Effector memory CD8-positive, alpha-beta T cell (primary cell): Measurements from ENCODE around the gene OR10V1.

ENCODE experiments used
- ATAC-seq: fragments of 150-1000 bp; cut with Tn5 transposase; replicated peaks from 2 replicates; pipeline ENCODE4 v1.10.0; 2021; ENCODE audit warnings: mild to moderate bottlenecking, moderate library complexity
- DNase-seq, 3 experiments: peaks; one replicate each; pipeline ENCODE4 v3.0.0; 2021
- H3K27ac Mint-ChIP-seq, 2 donors: one replicate each; pipeline ENCODE4 v1.8.0; 2022; ENCODE audit warnings: mild to moderate bottlenecking in 2 of 2, mixed read lengths in 2 of 2, moderate library complexity in 2 of 2
- H3K27me3 Mint-ChIP-seq, 2 donors: one replicate each; pipeline ENCODE4 v1.8.0; 2022; ENCODE audit warnings: mixed read lengths in 2 of 2
- H3K36me3 Mint-ChIP-seq: one replicate; pipeline ENCODE4 v1.8.0; 2022; ENCODE audit warnings: mild to moderate bottlenecking, moderate library complexity, mixed read lengths; ENCODE audit not compliant: insufficient read depth
- H3K4me1 Mint-ChIP-seq, 2 donors: one replicate each; pipeline ENCODE4 v1.8.0; 2022; ENCODE audit warnings: low read depth in 2 of 2, mixed read lengths in 2 of 2
- H3K4me3 Mint-ChIP-seq, 2 donors: one replicate each; pipeline ENCODE4 v1.8.0; 2022; ENCODE audit warnings: mild to moderate bottlenecking in 2 of 2, mixed read lengths in 2 of 2, moderate library complexity in 2 of 2
- H3K9me3 Mint-ChIP-seq, 2 donors: one replicate each; pipeline ENCODE4 v1.8.0; 2022; ENCODE audit warnings: mixed read lengths in 2 of 2

The OR10V1 gene

DNA sequence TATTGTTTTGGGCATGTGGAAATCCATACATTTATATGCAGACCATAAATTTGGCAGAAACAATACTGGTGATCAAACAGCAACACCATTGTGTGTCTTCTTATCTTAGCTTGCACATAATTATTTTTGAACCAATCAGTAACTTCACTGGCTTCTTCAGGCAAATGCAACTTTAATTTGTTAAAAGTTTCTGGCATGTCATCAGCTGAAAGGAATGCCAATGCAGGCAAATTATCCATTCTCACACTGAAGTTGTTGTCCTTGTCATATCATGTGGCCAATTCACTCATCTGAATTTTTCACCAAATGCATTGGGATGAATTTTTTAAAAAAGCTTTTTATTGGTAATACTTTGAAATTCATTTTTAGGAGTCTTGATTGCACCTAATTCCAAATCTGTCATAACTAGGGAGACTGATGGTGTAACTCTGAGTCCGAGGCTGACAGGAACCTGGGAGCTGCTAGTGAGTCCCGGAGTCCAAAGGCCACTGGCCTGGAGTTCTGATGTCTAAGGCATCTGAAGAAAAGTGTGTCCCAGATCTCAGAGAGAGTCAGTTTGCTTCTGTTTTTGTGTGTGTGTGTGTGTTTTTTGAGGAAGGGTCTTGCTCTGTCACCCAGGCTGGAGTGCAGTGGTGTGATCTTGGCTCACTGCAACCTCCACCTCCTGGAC, 17.4 kb upstream of the OR10V1 start:
- Mint-ChIP-seq H3K9me3 (no peaks in the 10 kb centered on the region), H3K4me1 (peaks cover 7 to 11% of the 10 kb centered on the region in 2 donors), H3K27me3 (no peaks in the 10 kb centered on the region), H3K4me3 (no peak overlapping the region), H3K27ac (no peak overlapping the region), H3K36me3 (peaks cover 3% of the 10 kb centered on the region)
- DNase-seq, result no peak
- no peak for ATAC-seq

DNA sequence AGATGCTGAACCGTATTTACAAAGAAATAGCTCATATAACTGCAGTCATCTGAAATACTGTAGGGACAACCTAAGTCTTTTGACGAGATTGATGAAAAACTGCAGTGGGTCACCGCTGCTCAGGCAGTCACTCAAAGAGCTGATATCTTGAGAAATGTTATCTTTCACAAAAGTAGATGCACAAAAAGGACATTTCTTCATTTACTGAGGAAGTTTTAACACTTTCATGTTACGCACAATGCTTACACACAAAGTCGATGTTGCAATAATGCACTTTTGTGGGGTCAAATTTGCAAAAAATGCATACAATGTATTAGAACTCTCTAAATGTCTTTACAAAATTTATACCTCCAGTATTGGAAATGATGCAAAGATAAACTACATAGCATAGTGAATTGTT, 16.2 kb upstream of the OR10V1 start:
- Mint-ChIP-seq H3K27ac (no peak overlapping the region), H3K27me3 (no peaks in the 10 kb centered on the region), H3K4me1 (peaks cover 7 to 11% of the 10 kb centered on the region in 2 donors), H3K4me3 (no peak overlapping the region), H3K9me3 (no peaks in the 10 kb centered on the region), H3K36me3 (no peaks in the 10 kb centered on the region)
- ATAC-seq (no peak), DNase-seq (no peak)

DNA sequence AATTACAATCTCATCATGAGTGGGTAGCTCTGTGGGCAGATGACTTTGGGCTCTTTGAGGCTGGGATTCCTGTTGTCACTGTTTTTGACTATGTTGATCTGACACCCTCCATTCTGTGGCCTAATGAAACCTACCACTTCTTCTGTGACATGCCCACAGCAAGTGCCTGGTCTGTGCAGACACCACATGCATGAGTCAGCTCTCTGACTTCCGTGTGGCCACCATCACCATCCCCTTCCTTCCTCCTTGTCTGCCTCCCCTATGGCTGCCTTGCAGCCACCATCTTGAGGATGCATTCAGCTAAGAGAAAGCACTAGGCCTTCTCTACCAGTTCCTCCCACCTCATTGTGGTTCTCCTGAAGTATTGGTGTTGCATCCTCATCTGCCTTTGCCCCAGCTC, 15.3 kb upstream of the OR10V1 start:
- no peaks in the 10 kb centered on the region for H3K36me3 Mint-ChIP-seq
- no peaks in the 10 kb centered on the region for H3K9me3 Mint-ChIP-seq
- H3K4me1 Mint-ChIP-seq, result peaks cover 7 to 11% of the 10 kb centered on the region in 2 donors
- H3K4me3 Mint-ChIP-seq, result no peak overlapping the region
- H3K27ac Mint-ChIP-seq, result peak overlapping the region; percentile 4 to 84
- H3K27me3 Mint-ChIP-seq, result peaks cover 0 to under 1% of the 10 kb centered on the region in 2 donors
- DNase-seq, result peak; percentile 3 to 13 (median 12)
- ATAC-seq, result peak; percentile 95

DNA sequence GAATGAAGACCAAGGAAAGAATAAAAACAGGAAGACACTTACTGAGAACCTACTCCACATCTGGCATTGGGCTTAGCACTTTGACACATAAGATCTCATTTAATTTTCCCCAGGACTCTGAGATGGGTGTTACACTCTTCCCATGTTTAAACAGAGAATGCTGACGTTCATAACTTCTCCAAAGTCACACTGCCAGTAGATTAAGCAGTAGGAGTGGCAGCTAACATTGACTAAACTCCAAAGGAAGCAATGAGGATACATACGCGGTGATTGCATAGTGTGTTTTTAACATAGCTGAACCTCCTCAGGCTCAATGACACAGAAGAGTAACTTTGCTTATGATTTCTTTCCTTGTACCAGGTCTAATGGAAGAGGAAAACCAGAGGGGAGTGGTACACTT, 14.5 kb upstream of the OR10V1 start:
- Mint-ChIP-seq H3K36me3 (no peaks in the 10 kb centered on the region), H3K9me3 (no peaks in the 10 kb centered on the region), H3K4me3 (no peak overlapping the region), H3K4me1 (peaks cover 7 to 11% of the 10 kb centered on the region in 2 donors), H3K27ac (peak overlapping the region in 1 of 2 donors; percentile 84), H3K27me3 (peaks cover under 1 to 7% of the 10 kb centered on the region in 2 donors)
- ATAC-seq (no peak), DNase-seq (no peak)

DNA sequence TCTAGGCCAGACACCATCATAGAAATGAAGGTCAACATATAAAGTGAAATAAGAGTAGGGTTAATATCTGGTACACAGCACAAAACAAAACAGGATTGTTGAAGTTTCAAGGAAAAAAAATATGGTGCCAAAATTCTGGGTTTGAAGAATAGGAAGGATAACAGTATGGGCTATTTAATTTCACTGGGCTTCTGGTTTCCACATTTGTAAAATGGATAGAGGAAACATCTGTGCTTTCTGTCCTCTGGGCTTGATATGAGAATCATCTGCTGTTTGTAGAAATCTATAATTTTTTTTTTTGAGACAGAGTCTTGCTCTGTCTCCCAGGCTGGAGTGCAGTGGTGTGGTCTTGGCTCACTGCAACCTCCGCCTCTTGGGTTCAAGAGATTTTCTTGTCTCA, 13.8 kb upstream of the OR10V1 start:
- Mint-ChIP-seq H3K4me1 (peaks cover 7 to 11% of the 10 kb centered on the region in 2 donors), H3K27ac (no peak overlapping the region), H3K27me3 (peaks cover 7 to 8% of the 10 kb centered on the region in 2 donors), H3K4me3 (no peak overlapping the region), H3K9me3 (no peaks in the 10 kb centered on the region), H3K36me3 (no peaks in the 10 kb centered on the region)
- no peak for DNase-seq
- ATAC-seq, result no peak

DNA sequence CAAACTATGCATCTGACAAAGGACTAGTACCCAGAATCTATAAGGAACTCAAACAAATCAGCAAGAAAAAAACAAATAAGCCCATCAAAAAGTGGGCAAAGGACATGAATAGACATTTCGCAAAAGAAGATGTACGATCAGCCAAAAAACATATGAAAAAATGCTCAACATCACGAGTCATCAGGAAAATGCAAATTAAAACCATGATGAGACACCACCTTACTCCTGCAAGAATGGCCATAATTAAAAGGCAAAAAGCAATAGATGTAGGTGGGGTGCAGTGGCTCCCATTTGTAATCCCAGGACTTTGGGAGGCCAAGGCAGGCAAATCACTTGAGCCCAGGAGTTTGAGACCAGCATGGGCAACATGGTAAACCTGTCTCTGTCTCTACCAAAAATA, 10.4 kb upstream of the OR10V1 start:
- Mint-ChIP-seq H3K4me1 (peaks cover 5 to 10% of the 10 kb centered on the region in 2 donors), H3K36me3 (no peaks in the 10 kb centered on the region), H3K9me3 (no peaks in the 10 kb centered on the region), H3K4me3 (no peak overlapping the region), H3K27ac (no peak overlapping the region), H3K27me3 (peaks cover 15 to 29% of the 10 kb centered on the region in 2 donors)
- ATAC-seq (no peak), DNase-seq (no peak)

DNA sequence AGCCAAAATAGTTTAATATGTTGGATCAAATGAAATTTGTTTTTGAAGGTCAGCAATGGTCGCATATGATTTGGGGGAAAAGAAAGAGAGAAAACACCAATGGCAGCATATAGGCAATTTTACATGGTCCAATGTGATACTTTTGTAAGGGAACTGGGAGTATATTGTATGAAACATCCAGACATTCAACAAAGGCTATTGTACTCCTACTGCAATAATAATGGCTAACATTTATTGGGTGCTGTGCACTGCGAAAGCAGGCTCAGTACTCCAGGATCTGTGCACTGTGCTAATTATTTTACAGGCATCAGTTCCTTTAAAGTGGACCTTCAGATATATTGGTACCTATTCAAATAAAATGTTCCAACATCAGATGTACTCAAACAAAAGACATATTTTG, 5.9 kb upstream of the OR10V1 start:
- no peaks in the 10 kb centered on the region for H3K9me3 Mint-ChIP-seq
- no peaks in the 10 kb centered on the region for H3K36me3 Mint-ChIP-seq
- ATAC-seq, result no peak
- no peak overlapping the region for H3K4me3 Mint-ChIP-seq
- H3K27me3 Mint-ChIP-seq, result peaks cover 35 to 62% of the 10 kb centered on the region in 2 donors
- H3K4me1 Mint-ChIP-seq, result no peaks in the 10 kb centered on the region
- no peak overlapping the region for H3K27ac Mint-ChIP-seq
- DNase-seq, result no peak

DNA sequence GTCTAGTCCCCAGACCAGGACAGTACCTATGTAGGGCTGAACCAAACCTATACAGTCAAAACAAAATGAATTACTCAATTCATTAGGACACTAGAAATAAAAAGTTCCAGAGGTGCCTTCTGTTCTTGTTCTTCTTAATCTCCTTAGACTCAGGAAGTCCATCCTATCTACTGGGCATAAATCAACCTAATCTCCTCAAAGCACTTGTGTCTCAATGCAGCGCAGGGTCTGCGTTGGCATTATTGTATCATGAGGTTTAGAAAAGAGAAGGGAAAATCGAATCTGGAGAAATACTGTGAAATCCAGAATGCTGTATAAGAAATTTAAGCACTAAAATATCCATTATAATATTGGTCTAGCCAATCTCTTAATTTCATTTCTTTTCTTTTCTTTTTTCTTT, 2.4 kb upstream of the OR10V1 start:
- no peak for DNase-seq
- Mint-ChIP-seq H3K4me3 (no peak overlapping the region), H3K27ac (no peak overlapping the region), H3K36me3 (no peaks in the 10 kb centered on the region), H3K9me3 (no peaks in the 10 kb centered on the region), H3K27me3 (peaks cover 32 to 58% of the 10 kb centered on the region in 2 donors), H3K4me1 (no peaks in the 10 kb centered on the region)
- no peak for ATAC-seq

DNA sequence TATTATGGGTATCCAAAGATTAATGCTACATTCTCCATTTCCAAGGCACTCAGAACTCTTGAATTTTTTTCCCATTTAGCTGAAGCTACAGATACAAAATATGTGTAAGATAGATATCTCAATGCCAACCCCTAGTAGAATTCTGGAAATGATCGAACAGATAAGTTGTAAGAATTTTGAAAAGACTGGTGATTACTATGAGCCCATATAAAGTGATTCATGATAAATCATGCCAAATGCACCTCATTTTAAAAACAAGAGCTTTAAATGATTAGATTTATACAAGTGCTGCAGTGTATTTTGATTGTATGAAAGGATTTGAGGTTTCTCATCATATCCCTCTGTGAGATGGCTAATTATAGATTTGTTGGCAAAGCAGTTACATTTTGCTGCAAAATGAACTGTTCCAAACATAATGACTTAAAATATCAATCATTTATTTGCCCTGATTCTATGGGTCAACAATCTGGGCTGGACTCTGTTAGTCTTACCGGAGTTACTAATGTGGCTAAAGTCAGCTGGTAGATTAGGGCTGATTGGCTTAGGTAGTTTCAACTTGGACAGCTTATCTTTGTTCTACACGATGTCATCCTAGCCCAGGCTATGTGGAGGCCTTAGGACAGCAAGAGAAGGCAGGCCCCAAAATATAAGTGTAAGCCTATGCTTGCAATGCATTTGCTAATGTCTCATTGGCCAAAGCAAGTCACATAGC, 3.4 kb downstream of the OR10V1 start:
- no peak overlapping the region for H3K4me3 Mint-ChIP-seq
- no peaks in the 10 kb centered on the region for H3K36me3 Mint-ChIP-seq
- no peaks in the 10 kb centered on the region for H3K9me3 Mint-ChIP-seq
- no peaks in the 10 kb centered on the region for H3K4me1 Mint-ChIP-seq
- DNase-seq, result no peak
- H3K27ac Mint-ChIP-seq, result no peak overlapping the region
- peaks cover 41 to 44% of the 10 kb centered on the region in 2 donors for H3K27me3 Mint-ChIP-seq
- ATAC-seq, result no peak

DNA sequence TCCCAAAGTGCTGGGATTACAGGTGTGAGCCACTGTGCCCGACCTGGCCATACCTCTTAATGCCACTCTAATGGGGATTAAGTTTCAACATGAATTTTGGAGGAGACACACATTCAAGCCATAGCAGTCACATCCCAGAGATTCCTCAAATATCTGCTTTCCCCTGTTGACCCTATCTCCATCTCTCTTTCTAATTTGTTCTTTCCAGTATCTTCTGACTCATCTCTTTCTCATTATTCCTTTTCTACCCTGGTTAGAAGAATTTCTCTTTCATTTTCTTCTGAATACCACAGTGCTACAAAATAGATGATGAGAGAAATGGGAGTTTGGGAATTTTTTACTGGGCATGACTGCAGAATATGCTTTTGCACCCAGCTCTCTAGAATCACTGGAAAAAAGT, 5.1 kb downstream of the OR10V1 start:
- no peaks in the 10 kb centered on the region for H3K4me1 Mint-ChIP-seq
- H3K9me3 Mint-ChIP-seq, result no peaks in the 10 kb centered on the region
- DNase-seq (no peak), ATAC-seq (no peak)
- no peak overlapping the region for H3K4me3 Mint-ChIP-seq
- H3K36me3 Mint-ChIP-seq, result no peaks in the 10 kb centered on the region
- no peak overlapping the region for H3K27ac Mint-ChIP-seq
- H3K27me3 Mint-ChIP-seq, result peaks cover 46 to 52% of the 10 kb centered on the region in 2 donors

DNA sequence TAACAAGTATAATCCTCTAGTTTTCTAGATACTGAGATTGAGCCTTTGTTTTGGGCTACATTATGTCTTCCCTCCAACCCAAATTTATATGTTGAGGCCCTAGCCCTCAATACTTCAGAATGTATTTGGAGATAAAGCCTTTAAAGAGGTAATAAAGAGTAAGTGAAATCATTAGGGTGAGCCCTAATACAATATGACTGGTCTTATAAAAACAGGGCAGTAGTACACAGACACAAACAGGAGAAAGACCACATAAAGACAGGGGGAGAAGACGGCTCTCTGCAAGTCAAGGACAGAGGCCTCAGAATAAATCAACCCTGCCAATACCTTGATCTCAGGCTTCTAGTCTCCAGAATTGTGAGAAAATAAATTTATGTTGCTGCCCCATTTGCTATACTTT, 6.3 kb downstream of the OR10V1 start:
- H3K36me3 Mint-ChIP-seq, result no peaks in the 10 kb centered on the region
- peaks cover 37 to 43% of the 10 kb centered on the region in 2 donors for H3K27me3 Mint-ChIP-seq
- H3K4me3 Mint-ChIP-seq, result no peak overlapping the region
- H3K4me1 Mint-ChIP-seq, result no peaks in the 10 kb centered on the region
- ATAC-seq (no peak), DNase-seq (no peak)
- no peak overlapping the region for H3K27ac Mint-ChIP-seq
- H3K9me3 Mint-ChIP-seq, result no peaks in the 10 kb centered on the region

DNA sequence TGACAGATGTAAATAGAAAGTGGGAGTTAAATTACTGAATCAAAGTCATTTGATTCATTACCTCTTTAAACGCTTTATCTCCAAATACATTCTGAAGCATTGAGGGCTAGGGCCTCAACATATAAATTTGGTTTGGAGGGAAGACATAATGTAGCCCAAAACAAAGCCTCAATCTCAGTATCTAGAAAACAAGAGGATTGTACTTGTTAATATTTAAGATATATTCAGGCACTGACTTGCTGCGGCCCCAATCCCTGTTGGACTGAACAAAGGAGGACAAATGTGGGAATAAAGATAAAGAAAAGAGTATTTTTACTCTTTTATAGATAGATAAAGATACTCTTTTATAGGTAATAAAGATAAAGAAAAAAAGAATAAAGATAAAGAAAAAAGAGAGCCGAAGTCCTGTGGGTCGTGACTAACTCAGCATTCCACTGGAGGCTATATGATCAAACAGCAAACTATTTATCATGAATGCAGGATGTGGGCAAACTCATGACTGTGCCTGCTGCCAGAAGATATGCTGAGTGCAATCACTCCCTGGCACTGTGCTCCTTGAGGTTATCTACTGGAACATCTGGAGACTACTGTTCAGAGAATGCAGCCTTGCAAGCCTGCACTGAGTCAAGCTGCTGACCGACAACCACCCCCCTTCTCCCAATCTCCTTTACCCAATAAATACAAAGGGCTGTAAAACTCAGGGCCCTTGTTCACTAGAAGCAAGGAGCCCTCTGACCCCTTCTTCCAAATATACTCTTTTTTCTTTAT, 6.9 kb downstream of the OR10V1 start:
- Mint-ChIP-seq H3K4me3 (no peak overlapping the region), H3K27ac (no peak overlapping the region), H3K9me3 (no peaks in the 10 kb centered on the region), H3K4me1 (no peaks in the 10 kb centered on the region), H3K27me3 (peaks cover 44 to 49% of the 10 kb centered on the region in 2 donors), H3K36me3 (no peaks in the 10 kb centered on the region)
- ATAC-seq (no peak), DNase-seq (no peak)

DNA sequence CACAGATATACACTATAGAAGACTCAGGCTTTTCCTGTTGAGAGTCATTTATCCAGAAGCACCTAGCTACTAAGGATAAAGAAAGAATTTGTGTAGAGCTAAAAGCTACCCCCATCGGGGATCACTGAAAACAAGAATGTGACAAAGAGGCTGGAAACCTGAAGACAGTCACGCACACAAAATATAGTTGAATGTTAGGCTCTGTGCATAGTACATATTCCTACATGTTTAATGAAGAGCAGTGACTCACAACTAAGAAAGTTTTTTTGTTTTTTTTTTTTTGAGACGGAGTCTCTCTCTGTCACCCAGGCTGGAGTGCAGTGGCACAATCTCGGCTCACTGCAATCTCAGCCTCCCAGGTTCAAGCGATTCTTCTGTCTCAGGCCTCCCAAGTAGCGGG, 8.4 kb downstream of the OR10V1 start:
- H3K4me3 Mint-ChIP-seq, result no peak overlapping the region

More for the DNA sequence above, 8.4 kb downstream of the OR10V1 start:
- H3K4me1 Mint-ChIP-seq, result no peaks in the 10 kb centered on the region
- no peaks in the 10 kb centered on the region for H3K9me3 Mint-ChIP-seq
- no peak overlapping the region for H3K27ac Mint-ChIP-seq
- H3K36me3 Mint-ChIP-seq, result no peaks in the 10 kb centered on the region
- no peak for ATAC-seq
- DNase-seq, result no peak
- H3K27me3 Mint-ChIP-seq, result peaks cover 52 to 56% of the 10 kb centered on the region in 2 donors
